SK-N-MC (cell line): ENCODE data around the gene ACTA2.

ENCODE experiments used
- EZH2 ChIP-seq: fragments of 200-600 bp; sonication (generic); IDR thresholded peaks from one replicate; pipeline ENCODE4 v1.6.1; 2017; ENCODE audit warnings: antibody characterized with exemption
- POLR2AphosphoS5 ChIP-seq: IDR thresholded peaks from 2 replicates; pipeline ENCODE4 v1.6.1; 2012; ENCODE audit warnings: mild to moderate bottlenecking, low read depth, low read length, borderline replicate concordance

GRCh38 chr10:88916986-88917385 lies 35.6 kb downstream of the ACTA2 start:
- no peak for TF ChIP-seq POLR2AphosphoS5
- no peak for TF ChIP-seq EZH2
